Measurements from ENCODE around the gene CD3E.

GRCh38 chr11:118341815-118342489, 37.4 kb downstream of the CD3E start:
- TF ChIP-seq, protein P1, sequence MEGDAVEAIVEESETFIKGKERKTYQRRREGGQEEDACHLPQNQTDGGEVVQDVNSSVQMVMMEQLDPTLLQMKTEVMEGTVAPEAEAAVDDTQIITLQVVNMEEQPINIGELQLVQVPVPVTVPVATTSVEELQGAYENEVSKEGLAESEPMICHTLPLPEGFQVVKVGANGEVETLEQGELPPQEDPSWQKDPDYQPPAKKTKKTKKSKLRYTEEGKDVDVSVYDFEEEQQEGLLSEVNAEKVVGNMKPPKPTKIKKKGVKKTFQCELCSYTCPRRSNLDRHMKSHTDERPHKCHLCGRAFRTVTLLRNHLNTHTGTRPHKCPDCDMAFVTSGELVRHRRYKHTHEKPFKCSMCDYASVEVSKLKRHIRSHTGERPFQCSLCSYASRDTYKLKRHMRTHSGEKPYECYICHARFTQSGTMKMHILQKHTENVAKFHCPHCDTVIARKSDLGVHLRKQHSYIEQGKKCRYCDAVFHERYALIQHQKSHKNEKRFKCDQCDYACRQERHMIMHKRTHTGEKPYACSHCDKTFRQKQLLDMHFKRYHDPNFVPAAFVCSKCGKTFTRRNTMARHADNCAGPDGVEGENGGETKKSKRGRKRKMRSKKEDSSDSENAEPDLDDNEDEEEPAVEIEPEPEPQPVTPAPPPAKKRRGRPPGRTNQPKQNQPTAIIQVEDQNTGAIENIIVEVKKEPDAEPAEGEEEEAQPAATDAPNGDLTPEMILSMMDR (IDR thresholded peaks at IDR 0.05), result no peak
- no peak for TF ChIP-seq POLR2A (IDR thresholded peaks at IDR 0.05)

All from heart left ventricle (tissue), 13 donors.